GM18505 (cell line): ENCODE results near the gene PLVAP.

ENCODE experiments used
- ATAC-seq: cut with Tn5 transposase; IDR thresholded peaks from one replicate; pipeline ENCODE4 v1.9.1; 2021; ENCODE audit not compliant: unreplicated experiment
- POLR2A ChIP-seq: IDR thresholded peaks from 4 replicates; pipeline ENCODE4 v1.6.1; 2011; ENCODE audit warnings: borderline replicate concordance; ENCODE audit not compliant: insufficient read depth, insufficient read length; ENCODE audit errors: extremely low read depth

PLVAP gene

DNA sequence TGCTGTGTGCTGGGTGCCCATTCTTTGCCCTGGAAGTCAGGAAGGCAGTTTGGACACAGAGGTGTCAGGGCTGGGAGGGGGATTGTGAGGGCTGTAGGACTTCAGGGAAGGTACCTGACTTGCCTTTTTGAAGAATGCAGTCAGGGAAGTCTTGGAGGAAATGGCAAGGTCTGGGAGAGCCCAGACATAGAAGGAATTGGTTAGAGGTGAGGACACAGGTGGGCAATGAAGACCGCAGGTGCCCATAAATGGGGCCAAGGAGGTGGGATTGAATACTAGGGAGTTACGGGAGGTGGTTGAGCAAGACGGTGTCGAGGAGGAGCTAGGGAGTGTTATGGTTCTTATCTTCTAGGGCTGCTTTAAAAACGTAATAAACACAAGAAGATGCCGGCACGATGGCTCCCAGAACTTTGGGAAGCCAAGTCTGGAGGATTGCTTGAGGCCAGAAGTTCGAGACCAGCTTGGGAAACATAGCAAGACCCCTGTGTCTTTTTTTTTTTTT, 69.2 kb downstream of the PLVAP start:
- TF ChIP-seq POLR2A = no peak
- ATAC-seq = no peak

DNA sequence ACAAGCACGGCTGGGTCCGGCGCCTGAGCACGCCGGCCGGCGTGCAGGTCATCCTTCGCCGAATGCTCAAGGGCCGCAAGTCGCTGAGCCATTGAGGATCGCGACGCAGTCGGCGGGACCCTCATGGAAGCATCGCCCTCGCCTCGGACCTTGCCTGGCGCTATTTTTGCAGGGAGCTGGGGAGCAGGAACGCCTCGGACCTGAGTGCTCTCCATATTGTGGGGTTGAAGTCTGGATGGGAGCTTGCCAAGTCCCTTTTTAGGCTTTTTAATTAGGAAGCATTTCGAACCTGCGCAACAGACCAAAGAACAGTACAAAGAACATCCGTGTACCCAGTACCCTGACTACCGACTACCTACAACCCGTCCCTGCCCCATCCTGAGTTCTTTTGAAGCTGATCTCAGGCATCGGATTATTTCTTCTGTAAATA, 70.8 kb downstream of the PLVAP start:
- ATAC-seq = no peak

GRCh38 chr19:17305517-17306284, 71.4 kb downstream of the PLVAP start, which contains the start of gene MRPL34:
TSS of gene MRPL34 (plus strand) at chr19:17305872. CDS start at chr19:17305893, 21 bp downstream.
- ATAC-seq = peak; percentile 60
- peak; percentile 61 for TF ChIP-seq POLR2A

More for the DNA sequence above, 70.8 kb downstream of the PLVAP start:
- TF ChIP-seq POLR2A = no peak

- TF ChIP-seq POLR2A = no peak
These were observed 72.0 kb downstream of the PLVAP start for GRCh38 chr19:17305216-17305516.

GRCh38 chr19:17304386-17305215, 72.5 kb downstream of the PLVAP start:
- ATAC-seq = no peak
- TF ChIP-seq POLR2A = no peak

More at GRCh38 chr19:17305216-17305516, 72.0 kb downstream of the PLVAP start:
- no peak for ATAC-seq

GRCh38 chr19:17303940-17304267, 73.2 kb downstream of the PLVAP start:
- ATAC-seq = no peak
- TF ChIP-seq POLR2A = no peak

GRCh38 chr19:17303167-17303939, 73.8 kb downstream of the PLVAP start, which contains the start of gene ABHD8:
TSS of gene ABHD8 (minus strand) at chr19:17303425. CDS start at chr19:17301616, 1,809 bp downstream.
- no peak for TF ChIP-seq POLR2A
- ATAC-seq = peak; percentile 43

GRCh38 chr19:17302391-17303166, 74.6 kb downstream of the PLVAP start:
- no peak for ATAC-seq
- no peak for TF ChIP-seq POLR2A
